ENCODE results near the gene EXOC1.

DNA sequence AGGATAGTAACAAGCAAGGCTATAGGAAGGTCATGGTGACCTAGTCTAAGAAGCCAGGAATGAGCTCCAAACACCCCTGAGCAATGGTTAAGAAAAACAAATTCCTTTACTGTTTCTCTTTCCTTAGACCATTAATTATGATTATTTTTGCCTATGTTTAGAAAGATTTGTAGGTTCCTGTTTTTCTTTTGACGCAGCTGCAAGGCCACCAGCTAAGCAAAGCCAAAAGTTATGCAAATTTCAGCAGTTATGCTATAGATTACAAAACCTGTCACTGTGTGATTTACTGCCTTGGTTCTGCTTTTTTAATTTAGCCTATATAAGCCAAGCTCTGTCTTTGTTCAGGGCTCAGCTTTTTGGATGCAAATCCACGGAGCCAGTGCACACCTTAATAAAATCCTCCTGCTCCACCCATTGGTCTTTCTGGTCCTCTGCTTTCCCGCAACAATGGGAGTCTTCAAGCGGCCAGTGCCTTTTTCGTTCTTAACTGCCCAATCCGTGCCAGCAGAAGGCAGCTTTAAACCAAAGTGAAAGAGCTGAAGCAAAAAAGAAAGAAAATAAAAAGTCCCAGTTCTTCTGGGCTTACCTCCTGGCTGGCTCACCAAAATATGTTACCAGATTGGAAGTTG lies 93.9 kb downstream of the EXOC1 start:
- TF ChIP-seq CTCF (IDR thresholded peaks at IDR 0.05) (no peak), POLR2A (IDR thresholded peaks at IDR 0.05) (no peak)
